BE2C (cell line): ENCODE results near the gene MED25.

Experiments used
- DNase-seq: peaks from one replicate; pipeline ENCODE4 v3.0.0-alpha.2; 2020
- H3K27me3 ChIP-seq: fragments of 250-450 bp; sonication (Bioruptor Pico); 2 replicates; pipeline ENCODE4 v1.5.1; 2020; ENCODE audit warnings: mild to moderate bottlenecking
- H3K36me3 ChIP-seq: fragments of 250-450 bp; sonication (Bioruptor Pico); 2 replicates; pipeline ENCODE4 v1.5.1; 2020; ENCODE audit warnings: mild to moderate bottlenecking
- H3K4me1 ChIP-seq: fragments of 250-450 bp; sonication (Bioruptor Pico); 2 replicates; pipeline ENCODE4 v1.5.1; 2020
- H3K4me3 ChIP-seq: 2 replicates; pipeline ENCODE4 v1.5.1; 2011; ENCODE audit warnings: low read depth, low read length
- H3K9me3 ChIP-seq: fragments of 250-450 bp; sonication (Bioruptor Pico); 2 replicates; pipeline ENCODE4 v1.5.1; 2020
- CTCF ChIP-seq: IDR thresholded peaks from 2 replicates; pipeline ENCODE4 v1.5.1; 2012; ENCODE audit warnings: mild to moderate bottlenecking, low read depth, low read length

Gene MED25

GRCh38 chr19:49800771-49801170, 17.3 kb upstream of the MED25 start:
- Histone ChIP-seq H3K4me1 (peaks cover 4% of the 10 kb centered on the region), H3K36me3 (peaks cover 19% of the 10 kb centered on the region), H3K27me3 (no peaks in the 10 kb centered on the region), H3K4me3 (no peak overlapping the region), H3K9me3 (no peaks in the 10 kb centered on the region)
- no peak for DNase-seq
- TF ChIP-seq CTCF: no peak

- no peaks in the 10 kb centered on the region for H3K27me3 ChIP-seq
- H3K4me1 ChIP-seq: peaks cover 4% of the 10 kb centered on the region
- H3K9me3 ChIP-seq: no peaks in the 10 kb centered on the region
- no peak for DNase-seq
- H3K4me3 ChIP-seq: peak overlapping the region; percentile 74
- TF ChIP-seq CTCF: no peak
- H3K36me3 ChIP-seq: peaks cover 12% of the 10 kb centered on the region
Observed at GRCh38 chr19:49801401-49801888, 16.6 kb upstream of the MED25 start.

GRCh38 chr19:49801966-49802661, 16.0 kb upstream of the MED25 start:
- peaks cover 11% of the 10 kb centered on the region for H3K36me3 ChIP-seq
- DNase-seq: peak; percentile 95

GRCh38 chr19:49802836-49803528, 15.1 kb upstream of the MED25 start:
- peak overlapping the region; percentile 74 for H3K4me3 ChIP-seq
- TF ChIP-seq CTCF: no peak
- no peak for DNase-seq
- H3K27me3 ChIP-seq: no peaks in the 10 kb centered on the region
- H3K9me3 ChIP-seq: no peaks in the 10 kb centered on the region
- H3K36me3 ChIP-seq: peaks cover 14% of the 10 kb centered on the region
- peaks cover 4% of the 10 kb centered on the region for H3K4me1 ChIP-seq

More at GRCh38 chr19:49801966-49802661, 16.0 kb upstream of the MED25 start:
- TF ChIP-seq CTCF: peak; percentile 34; the same call in 1 of the 2 replicates
- no peaks in the 10 kb centered on the region for H3K9me3 ChIP-seq
- peaks cover 4% of the 10 kb centered on the region for H3K4me1 ChIP-seq
- peak overlapping the region; percentile 74 for H3K4me3 ChIP-seq
- H3K27me3 ChIP-seq: no peaks in the 10 kb centered on the region

GRCh38 chr19:49803529-49803856, 14.6 kb upstream of the MED25 start:
- no peak for TF ChIP-seq CTCF
- Histone ChIP-seq H3K36me3 (peaks cover 14% of the 10 kb centered on the region), H3K4me3 (no peak overlapping the region), H3K4me1 (peaks cover 7% of the 10 kb centered on the region), H3K9me3 (no peaks in the 10 kb centered on the region), H3K27me3 (no peaks in the 10 kb centered on the region)
- no peak for DNase-seq
